Middle frontal gyrus (tissue), 1 donor: ENCODE measurements around the gene ADCY10.
"Not testable (repeated sequence)": the region's sequence is repeated elsewhere in the genome, so short reads cannot be mapped to it uniquely, and the experiment has no call there.

ENCODE experiments used
- DNase-seq: peaks from one replicate; pipeline ENCODE4 v3.0.0-alpha.2; 2015; ENCODE audit warnings: low spot score; ENCODE audit errors: extremely low spot score

Gene ADCY10

DNA sequence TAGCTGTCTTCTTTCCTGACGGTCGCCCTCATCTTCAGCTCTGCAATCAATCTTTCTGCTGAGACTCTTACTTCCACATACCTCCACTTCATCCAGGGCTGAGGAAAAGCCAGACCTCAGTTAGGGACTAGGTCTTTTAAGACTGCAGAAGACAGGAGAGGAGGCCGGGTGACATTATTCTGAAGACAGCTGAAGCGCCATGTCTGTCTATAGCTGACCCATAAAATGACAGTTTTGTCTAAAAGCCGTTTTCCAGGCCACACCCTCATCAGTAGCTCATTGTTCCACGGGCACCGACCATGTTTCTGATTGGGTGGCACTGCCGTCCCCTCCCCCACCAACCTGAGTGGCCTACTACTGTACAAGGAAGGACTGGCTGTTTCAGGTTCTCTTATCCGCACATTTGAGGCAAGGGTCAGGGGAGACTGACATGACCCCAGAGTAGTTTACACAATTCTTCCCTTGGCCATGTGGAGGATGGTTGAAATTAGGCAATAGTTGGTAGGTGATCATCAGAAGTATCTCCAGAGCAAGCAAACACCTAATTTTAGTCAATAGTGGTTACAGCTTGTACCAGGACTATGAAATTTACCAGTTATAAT lies at the start of gene ADCY10:
Gene ADCY10 (minus strand): TSS at position 240 of the 602 bp plus-strand sequence. CDS start 8,994 bp downstream, outside the sequence.
- no peak for DNase-seq

DNA sequence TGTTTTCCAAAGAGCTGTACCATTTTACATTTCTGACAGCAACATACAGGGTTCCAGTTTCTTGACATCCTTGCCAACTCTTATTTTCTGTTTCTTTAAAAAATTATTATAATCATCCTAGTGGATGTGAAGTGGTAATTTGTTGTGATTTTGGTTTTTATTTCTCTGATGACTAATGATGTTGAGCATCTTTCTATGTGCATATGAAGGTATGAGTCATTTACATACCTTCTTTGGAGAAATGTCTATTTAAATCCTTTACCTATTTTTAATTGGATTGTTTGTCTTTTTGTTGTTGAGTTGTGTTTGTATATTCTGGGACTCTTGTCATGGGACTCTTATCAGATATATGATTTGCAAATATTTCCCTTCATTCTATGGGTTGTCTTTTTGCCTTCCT lies 43.8 kb upstream of the ADCY10 start:
- no peak for DNase-seq

DNA sequence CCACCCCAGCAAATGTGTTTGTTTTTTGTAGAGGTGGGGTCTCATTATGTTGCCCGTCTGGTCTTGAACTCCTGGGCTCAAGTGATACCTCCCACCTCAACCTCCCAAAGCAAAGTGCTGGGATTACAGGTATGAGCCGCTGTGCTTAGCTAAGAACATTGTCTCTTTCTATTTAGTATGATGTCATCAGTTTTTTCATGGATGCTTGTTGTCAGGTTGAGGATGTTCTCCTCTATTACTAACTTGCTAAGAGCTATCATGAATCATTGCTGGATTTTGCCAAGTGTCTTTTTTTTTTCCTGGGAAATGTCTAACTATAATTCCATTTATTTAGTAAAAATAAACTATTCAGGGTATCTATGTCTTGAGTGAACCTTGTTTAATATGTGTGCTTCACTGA lies 42.0 kb upstream of the ADCY10 start:
- no peak for DNase-seq

DNA sequence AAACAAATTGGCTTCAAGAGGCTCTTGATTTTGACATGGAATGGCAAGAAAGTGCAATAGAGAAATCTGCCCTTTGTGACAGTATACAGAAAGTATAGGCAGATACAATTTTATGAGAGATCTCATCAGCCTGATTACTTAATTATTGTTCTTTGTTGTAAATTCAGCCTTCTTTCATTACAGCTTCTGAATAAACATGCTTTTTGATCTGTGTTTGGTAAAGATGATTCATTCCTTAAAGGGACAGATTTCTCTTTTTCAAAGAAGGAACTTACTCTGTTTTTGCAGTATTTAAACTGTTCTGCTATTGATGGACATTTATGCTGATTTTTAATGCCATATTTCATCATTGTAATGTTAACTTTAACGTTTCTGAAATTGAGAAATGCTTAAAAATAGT lies 36.6 kb upstream of the ADCY10 start:
- no peak for DNase-seq

GRCh38 chr1:167949785-167950184 lies 35.9 kb upstream of the ADCY10 start:
- no peak for DNase-seq

GRCh38 chr1:167947733-167948132 lies 33.8 kb upstream of the ADCY10 start:
- DNase-seq = no peak

DNA sequence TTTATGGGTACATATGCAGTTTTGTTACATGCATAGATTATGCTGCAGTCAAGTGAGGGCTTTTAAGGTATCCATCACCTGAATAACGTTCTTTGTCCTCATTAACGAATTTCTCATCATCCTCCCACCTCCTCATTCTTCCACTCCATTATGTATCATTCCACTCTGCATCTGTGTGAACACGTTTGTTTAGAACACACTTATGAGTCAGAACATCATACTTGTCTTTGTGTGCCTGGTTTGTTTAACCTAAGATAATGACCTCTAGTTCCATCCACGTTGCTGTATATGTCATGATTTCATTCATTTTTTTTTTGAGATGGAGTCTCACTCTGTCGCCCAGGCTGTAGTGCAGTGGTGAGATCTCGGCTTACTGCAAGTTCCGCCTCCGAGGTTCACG lies 29.6 kb upstream of the ADCY10 start:
- DNase-seq = no peak

DNA sequence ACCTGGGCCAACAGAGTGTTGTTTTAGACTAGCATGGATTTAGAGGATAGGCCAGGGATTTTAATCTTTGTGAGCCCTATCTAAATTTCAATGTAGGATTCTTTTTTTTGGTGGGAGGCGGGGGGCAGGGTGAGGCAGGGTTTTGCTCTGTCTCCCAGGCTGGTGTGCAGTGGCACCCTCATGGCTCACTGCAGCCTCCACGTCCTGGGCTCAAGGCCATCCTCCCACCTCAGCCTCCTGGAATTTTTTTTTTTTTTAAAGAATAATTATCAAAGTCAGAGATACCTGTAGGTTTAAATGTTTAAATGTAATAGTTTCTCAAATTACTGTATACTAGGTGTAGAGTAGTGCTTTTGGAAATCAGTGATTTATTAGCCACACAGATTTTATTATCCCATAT lies 26.3 kb upstream of the ADCY10 start:
- DNase-seq = no peak

DNA sequence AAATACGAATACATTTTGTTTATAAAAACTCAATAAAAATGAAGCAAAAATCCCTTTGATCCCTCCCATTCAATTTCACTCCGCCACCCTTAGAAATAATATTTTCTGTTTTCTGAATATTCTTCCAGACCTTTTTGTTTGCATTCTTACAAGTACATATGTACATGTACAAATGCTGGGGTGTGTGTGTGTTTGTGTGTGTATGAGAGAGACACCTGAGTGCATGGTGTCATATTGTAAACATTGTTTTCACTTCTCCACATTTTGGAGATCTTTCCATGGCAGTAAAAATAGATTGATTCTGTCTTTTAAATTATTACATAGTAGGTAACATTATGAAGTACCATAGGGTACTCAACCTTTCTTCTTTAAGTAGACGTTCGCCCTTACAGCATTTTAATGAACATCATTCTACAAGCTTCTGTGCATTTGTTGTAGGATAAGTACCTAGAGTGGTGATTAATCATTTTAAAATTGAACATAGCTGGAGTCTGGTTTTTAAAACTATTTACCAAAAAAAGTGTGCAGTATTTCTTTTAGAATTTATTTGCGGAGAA lies 24.2 kb upstream of the ADCY10 start:
- DNase-seq = no peak

DNA sequence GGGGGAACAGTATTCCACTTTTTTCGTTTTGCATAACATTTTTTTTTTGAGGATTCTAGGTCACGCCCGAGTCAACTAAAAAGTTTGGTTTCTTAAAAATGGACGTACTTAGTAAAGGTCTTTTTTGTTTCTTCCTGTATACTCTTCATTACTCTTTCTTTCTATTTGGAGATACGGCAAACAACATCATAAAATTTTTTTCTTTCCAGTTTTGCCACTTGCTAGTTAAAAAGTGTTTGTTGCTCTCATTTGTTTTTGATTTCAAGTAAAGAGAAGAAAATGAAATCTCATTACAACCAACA lies 23.7 kb upstream of the ADCY10 start:
- DNase-seq = no peak

- no peak for DNase-seq
These were observed 23.2 kb upstream of the ADCY10 start, which contains the start of gene MPC2 for GRCh38 chr1:167936930-167937708. TSS of gene MPC2 (minus strand) at chr1:167937072. CDS start at chr1:167935841, 1,231 bp downstream.

GRCh38 chr1:167936068-167936929 lies 22.4 kb upstream of the ADCY10 start, which contains the start of gene DCAF6:
TSS of gene DCAF6 (plus strand) at chr1:167936683. CDS start at chr1:167936912, 229 bp downstream.
- DNase-seq = peak; percentile 95

GRCh38 chr1:167935216-167936067 lies 21.5 kb upstream of the ADCY10 start:
- DNase-seq = peak; percentile 27

GRCh38 chr1:167934426-167935215 lies 20.7 kb upstream of the ADCY10 start:
- no peak for DNase-seq

DNA sequence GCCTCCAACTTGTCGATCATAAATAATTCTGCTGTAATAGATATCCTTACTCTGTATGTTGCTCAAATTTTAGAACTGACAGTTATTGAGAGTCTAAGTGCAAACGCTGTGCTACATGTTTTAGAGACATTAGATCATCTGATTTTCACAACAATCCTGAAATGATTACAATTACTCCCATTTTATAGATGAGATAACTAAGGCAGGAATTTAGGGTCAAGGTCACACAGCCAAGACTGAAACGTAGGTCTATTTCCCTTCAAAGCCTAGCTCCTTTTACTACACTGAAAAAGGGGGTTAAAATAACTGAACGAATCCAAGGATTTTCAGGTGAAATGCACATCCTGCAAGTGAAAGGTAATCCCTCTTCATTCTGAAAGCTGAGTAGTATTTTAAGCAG lies 19.9 kb upstream of the ADCY10 start:
- DNase-seq = no peak

DNA sequence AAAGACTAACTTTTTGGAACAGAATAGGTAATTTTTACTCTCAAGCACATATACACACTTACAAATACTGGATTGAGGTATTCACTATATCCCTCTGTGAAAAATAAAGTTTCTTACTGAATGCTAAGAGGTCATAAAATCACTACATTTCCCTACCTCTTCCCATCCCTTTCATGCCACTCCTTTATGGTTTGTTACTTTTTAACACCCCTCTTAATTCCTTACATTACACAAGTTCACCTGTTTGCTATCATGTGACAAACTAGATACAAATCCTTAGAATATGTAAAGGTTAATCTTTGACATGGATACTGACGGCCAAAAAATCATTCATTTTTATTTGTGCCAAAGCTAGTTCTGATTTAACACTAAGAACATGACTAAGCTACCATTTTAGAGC lies 15.8 kb upstream of the ADCY10 start:
- no peak for DNase-seq

DNA sequence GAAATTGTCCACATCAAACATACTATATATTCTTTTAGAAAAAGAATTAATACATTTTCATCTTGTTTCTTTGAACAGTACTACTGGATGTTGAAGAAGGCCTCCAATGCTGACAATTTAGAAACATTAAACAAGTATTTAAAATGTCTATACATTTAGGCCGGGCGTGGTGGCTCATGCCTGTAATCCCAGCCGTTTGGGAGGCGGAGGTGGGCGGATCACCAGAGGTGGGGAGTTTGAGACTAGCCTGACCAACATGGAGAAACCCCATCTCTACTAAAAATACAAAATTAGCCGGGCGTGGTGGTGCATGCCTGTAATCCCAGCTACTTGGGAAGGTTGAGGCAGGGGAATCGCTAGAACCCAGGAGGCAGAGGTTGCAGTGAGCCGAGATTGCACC lies 15.0 kb upstream of the ADCY10 start:
- DNase-seq = not testable (repeated sequence)

GRCh38 chr1:167928457-167928852 lies 14.5 kb upstream of the ADCY10 start:
- no peak for DNase-seq

DNA sequence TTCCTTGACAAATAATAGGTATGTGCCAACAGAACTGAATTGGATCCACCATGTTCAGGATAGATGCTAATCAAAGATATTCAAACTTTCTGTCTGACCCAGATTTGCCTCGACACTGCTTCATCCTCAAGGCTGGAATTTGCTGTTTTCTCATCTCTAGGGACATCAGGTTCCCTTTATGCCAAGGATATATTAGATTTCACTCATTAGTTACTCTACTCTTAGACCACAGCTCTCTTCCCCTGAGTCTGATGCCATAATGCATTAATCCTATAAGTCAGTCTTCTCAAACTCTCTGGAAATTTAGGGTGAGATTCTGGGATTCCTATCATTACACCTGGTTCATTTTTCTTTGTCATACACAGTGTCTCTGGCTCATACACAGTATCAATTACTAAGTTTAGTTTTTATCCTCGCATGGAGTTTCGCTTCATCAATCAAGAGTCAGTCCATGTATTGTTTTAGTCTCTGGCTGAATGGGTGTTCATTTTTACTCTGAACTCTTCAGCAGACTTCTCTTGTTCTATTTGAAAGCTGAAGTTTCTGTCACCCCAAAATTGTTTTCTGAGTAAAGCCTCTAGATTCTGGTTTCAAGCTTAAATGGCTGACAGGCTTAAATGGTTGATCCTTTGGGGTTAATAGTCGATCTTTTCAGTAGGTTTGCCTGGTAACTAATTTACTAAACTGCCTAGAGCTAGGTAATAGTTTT lies 13.3 kb upstream of the ADCY10 start:
- no peak for DNase-seq
